ENCODE measurements around the gene PIGU. TPM values are rescaled to one million over a fixed set of nuclear protein-coding genes. Genes with fewer than 3 reads are reported as not detected.

Gene PIGU
- total and polyA plus RNA-seq, 9 of the 15 experiments (the other 6 are each of a cell fraction or from before 2014, with no cell fraction given): 6.5 to 100 (median 28.1) TPM

- TF ChIP-seq ZKSCAN3 (CRISPR knock-in tag; IDR thresholded peaks at IDR 0.05): no peak
- TF ChIP-seq HEY1 (CRISPR knock-in tag; IDR thresholded peaks at IDR 0.05; ENCODE audit: borderline replicate concordance): peak; percentile 38; the same call in 1 of the 2 replicates
- no peak for TF ChIP-seq KAT2B (IDR thresholded peaks at IDR 0.05; ENCODE audit: low read depth, low read length)
- no peak for TF ChIP-seq FOXP4 (CRISPR knock-in tag; IDR thresholded peaks at IDR 0.05; ENCODE audit: borderline replicate concordance)
- no peak for TF ChIP-seq ARID2 (IDR thresholded peaks at IDR 0.05)
- TF ChIP-seq HMGXB4 (CRISPR knock-in tag; IDR thresholded peaks at IDR 0.05): no peak
- TF ChIP-seq DDX20 (tag; IDR thresholded peaks at IDR 0.05; ENCODE audit: low read depth): no peak
- TF ChIP-seq THRB (CRISPR knock-in tag; conservative IDR thresholded peaks at IDR 0.05): no peak
- TF ChIP-seq USF1 (CRISPR knock-in tag; IDR thresholded peaks at IDR 0.05): peak; percentile 80
- TF ChIP-seq CTCF (IDR thresholded peaks at IDR 0.05 in 2 of 3, conservative IDR thresholded peaks at IDR 0.05 in 1 of 3; ENCODE audit: insufficient read depth in 2 of 3, low read depth in 1 of 3, low read length in 3 of 3): no peak
- TF ChIP-seq TFAM (CRISPR knock-in tag; conservative IDR thresholded peaks at IDR 0.05): no peak
- TF ChIP-seq PKNOX1 (IDR thresholded peaks at IDR 0.05): peak; percentile 70
- no peak for TF ChIP-seq ZC3H8 (IDR thresholded peaks at IDR 0.05)
- TF ChIP-seq MTA1 (IDR thresholded peaks at IDR 0.05; ENCODE audit: borderline replicate concordance): peak; percentile 88
- TF ChIP-seq THAP7 (CRISPR knock-in tag; IDR thresholded peaks at IDR 0.05): no peak
- no peak for TF ChIP-seq PHTF2 (CRISPR knock-in tag; IDR thresholded peaks at IDR 0.05)
- TF ChIP-seq CEBPB (tag; IDR thresholded peaks at IDR 0.05): 0 out of 2 replicates have a peak, but pooled peaks have one; percentile 21
- peak; percentile 95 for TF ChIP-seq CTBP1 (IDR thresholded peaks at IDR 0.05; ENCODE audit: borderline replicate concordance)
These were observed 36.5 kb upstream of the PIGU start (continued) for GRCh38 chr20:34713194-34713943.

Data from K562 (cell line).